ENCODE results near the gene RTF1. TPM values are rescaled to one million over a fixed set of nuclear protein-coding genes. Genes with fewer than 3 reads are reported as not detected.
A peak's percentile ranks its signal among the peaks of the same experiment; 100 is the strongest.
"Not testable (repeated sequence)": the region's sequence is repeated elsewhere in the genome, so short reads cannot be mapped to it uniquely, and the experiment has no call there.

Gene RTF1
- 24.2 and 41.8 TPM in 2 replicates for total RNA-seq (2014; rRNA removed; shearing (Covaris generic); ENCODE audit: low replicate concordance)

- DNase-seq (ENCODE audit: low read depth) = peak; percentile 85
- in situ Hi-C loops (cut with HindIII; ENCODE audit: low pct_unique_long_range_greater_than_20kb, low sequenced_read_pairs) = no loop called here
Observed at GRCh38 chr15:41416742-41417417, at the start of gene RTF1. RTF1 (plus strand) TSS chr15:41417095; CDS start chr15:41417116, 21 bp downstream.

GRCh38 chr15:41367418-41367817, 49.5 kb upstream of the RTF1 start:
- in situ Hi-C loops (cut with HindIII; ENCODE audit: low pct_unique_long_range_greater_than_20kb, low sequenced_read_pairs) = no loop called here
- no peak for DNase-seq (ENCODE audit: low read depth)

- in situ Hi-C loops (cut with HindIII; ENCODE audit: low pct_unique_long_range_greater_than_20kb, low sequenced_read_pairs) = no loop called here
Observed at GRCh38 chr15:41377978-41378377, 38.9 kb upstream of the RTF1 start.

GRCh38 chr15:41383974-41384749, 32.7 kb upstream of the RTF1 start:
- DNase-seq (ENCODE audit: low read depth); in situ Hi-C loops (cut with HindIII; ENCODE audit: low pct_unique_long_range_greater_than_20kb, low sequenced_read_pairs): not testable (repeated sequence)

More at GRCh38 chr15:41377978-41378377, 38.9 kb upstream of the RTF1 start:
- DNase-seq (ENCODE audit: low read depth) = no peak

GRCh38 chr15:41387646-41388045, 29.2 kb upstream of the RTF1 start:
- no peak for DNase-seq (ENCODE audit: low read depth)
- in situ Hi-C loops (cut with HindIII; ENCODE audit: low pct_unique_long_range_greater_than_20kb, low sequenced_read_pairs) = no loop called here

DNA sequence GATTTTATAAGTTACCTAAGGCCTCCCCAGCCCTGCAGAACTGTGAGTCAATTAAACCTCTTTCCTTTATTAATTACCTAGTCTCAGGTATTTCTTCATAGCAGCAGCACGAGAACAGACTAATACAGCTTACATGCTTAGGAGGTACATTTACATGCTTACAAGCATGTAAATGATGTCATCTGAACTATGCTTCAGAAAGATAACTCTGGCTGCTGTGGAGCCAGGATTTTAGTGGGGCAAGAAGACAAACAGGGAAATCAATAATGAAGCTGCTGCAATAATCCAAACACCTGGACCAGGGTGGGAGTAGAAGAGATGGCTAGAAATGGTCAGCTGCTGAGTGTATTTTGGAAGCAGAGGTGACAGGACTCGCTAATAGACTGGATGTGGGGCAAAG, 24.2 kb upstream of the RTF1 start:
- no peak for DNase-seq (ENCODE audit: low read depth)
- in situ Hi-C loops (cut with HindIII; ENCODE audit: low pct_unique_long_range_greater_than_20kb, low sequenced_read_pairs) = no loop called here

GRCh38 chr15:41394924-41395323, 22.0 kb upstream of the RTF1 start:
- DNase-seq (ENCODE audit: low read depth) = no peak
- in situ Hi-C loops (cut with HindIII; ENCODE audit: low pct_unique_long_range_greater_than_20kb, low sequenced_read_pairs) = no loop called here

DNA sequence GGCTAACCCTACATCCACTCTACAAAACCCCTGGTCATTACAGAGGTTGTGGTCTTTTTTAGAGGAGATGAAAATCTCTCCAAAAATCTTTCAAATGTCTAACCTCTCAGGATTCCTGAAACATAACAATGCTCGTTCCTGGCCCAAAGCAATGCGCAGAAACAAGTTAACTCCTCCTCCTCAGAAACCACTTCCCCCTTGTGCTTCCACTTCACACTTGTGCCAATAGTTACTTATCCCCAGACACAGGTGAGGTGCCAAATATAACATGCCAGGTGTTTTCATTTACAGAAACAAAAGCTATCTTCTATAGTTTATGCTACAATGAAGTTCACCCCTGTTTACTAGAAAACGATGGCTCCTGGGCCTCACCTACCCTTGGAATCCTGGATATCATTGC, 20.8 kb upstream of the RTF1 start:
- DNase-seq (ENCODE audit: low read depth) = no peak
- in situ Hi-C loops (cut with HindIII; ENCODE audit: low pct_unique_long_range_greater_than_20kb, low sequenced_read_pairs) = no loop called here

- in situ Hi-C loops (cut with HindIII; ENCODE audit: low pct_unique_long_range_greater_than_20kb, low sequenced_read_pairs) = no loop called here
- no peak for DNase-seq (ENCODE audit: low read depth)
Observed at GRCh38 chr15:41401904-41402267, 15.0 kb upstream of the RTF1 start.

GRCh38 chr15:41407341-41407740, 9.6 kb upstream of the RTF1 start:
- no peak for DNase-seq (ENCODE audit: low read depth)
- in situ Hi-C loops (cut with HindIII; ENCODE audit: low pct_unique_long_range_greater_than_20kb, low sequenced_read_pairs) = no loop called here

DNA sequence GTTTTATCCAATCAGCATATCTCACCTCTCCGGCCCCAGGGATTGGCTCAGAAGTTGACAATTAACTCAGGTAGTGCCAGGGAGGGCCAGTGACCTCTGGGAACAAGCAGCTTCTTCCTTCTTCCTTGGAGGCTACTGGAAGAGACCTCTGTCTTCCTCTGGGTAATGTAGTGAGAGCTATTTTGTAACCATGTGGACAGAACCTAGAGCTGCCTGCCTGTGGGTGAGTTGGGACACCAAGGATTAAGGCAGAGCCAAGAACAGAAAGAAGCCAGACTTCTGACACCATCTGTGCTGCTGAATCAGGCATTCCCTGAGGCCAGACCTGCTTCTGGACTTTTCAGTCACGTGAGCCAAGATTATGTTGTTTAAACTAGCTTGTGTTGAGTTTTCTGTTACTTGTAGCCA, 8.7 kb upstream of the RTF1 start:
- in situ Hi-C loops (cut with HindIII; ENCODE audit: low pct_unique_long_range_greater_than_20kb, low sequenced_read_pairs) = no loop called here

GRCh38 chr15:41411031-41411430, 5.9 kb upstream of the RTF1 start:
- DNase-seq (ENCODE audit: low read depth) = no peak
- in situ Hi-C loops (cut with HindIII; ENCODE audit: low pct_unique_long_range_greater_than_20kb, low sequenced_read_pairs) = no loop called here

More for the DNA sequence above, 8.7 kb upstream of the RTF1 start:
- no peak for DNase-seq (ENCODE audit: low read depth)

GRCh38 chr15:41411441-41411840, 5.5 kb upstream of the RTF1 start:
- in situ Hi-C loops (cut with HindIII; ENCODE audit: low pct_unique_long_range_greater_than_20kb, low sequenced_read_pairs) = no loop called here
- DNase-seq (ENCODE audit: low read depth) = no peak

GRCh38 chr15:41416128-41416741, 660 bp upstream of the RTF1 start:
- in situ Hi-C loops (cut with HindIII; ENCODE audit: low pct_unique_long_range_greater_than_20kb, low sequenced_read_pairs) = no loop called here
- DNase-seq (ENCODE audit: low read depth) = no peak

- in situ Hi-C loops (cut with HindIII; ENCODE audit: low pct_unique_long_range_greater_than_20kb, low sequenced_read_pairs) = no loop called here
- DNase-seq (ENCODE audit: low read depth) = peak; percentile 22
Observed at GRCh38 chr15:41417418-41418195, 712 bp downstream of the RTF1 start.

DNA sequence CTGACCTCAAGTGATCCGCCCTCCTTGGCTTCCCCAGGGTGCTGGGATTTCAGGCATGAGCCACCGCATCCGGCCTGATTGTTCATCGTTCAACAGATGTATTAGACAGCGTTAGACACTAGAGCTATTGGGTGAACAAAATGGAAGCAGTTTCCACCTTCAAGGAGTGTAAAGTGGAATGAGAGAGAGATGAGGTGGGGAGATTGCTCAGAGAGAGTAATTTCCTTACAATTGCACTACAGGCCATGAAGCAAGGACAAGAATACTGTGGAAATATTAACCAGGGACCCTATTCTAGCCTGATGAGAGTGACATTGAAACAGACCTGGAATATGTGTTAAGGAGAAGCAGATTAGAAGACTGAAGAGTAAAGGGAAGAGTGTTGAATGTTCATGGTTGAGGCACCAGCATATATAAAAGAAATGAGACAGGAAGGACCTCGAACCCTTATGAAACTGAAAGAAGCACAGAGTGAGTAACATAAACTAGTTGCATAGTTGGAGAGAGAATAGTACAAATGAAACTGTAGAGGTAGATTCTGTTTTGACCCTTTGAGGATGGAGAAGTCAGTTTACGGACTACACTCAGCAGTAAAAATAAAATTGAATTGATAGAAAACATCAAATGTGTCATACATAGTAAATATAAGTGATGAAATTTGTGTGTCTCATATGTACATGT, 7.2 kb downstream of the RTF1 start:
- DNase-seq (ENCODE audit: low read depth) = no peak
- in situ Hi-C loops (cut with HindIII; ENCODE audit: low pct_unique_long_range_greater_than_20kb, low sequenced_read_pairs) = no loop called here

DNA sequence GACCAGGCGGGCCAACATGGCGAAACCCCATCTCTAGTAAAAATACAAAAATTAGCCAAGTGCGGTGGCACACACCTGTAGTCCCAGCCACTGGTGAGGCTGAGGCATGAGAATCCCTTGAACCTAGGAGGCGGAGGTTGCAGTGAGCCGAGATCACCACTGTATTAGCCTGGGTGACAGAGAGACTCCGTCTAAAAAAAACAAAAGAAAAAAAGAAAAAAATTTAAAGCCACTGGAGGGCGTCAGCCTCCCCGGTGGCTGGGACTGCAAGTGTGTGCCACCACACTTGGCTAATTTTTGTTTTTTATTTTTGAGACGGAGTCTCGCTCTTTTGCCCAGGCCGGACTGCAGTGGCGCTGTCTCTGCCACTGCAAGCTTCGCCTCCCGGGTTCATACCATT, 7.9 kb downstream of the RTF1 start:
- in situ Hi-C loops (cut with HindIII; ENCODE audit: low pct_unique_long_range_greater_than_20kb, low sequenced_read_pairs) = no loop called here
- no peak for DNase-seq (ENCODE audit: low read depth)

- DNase-seq (ENCODE audit: low read depth); in situ Hi-C loops (cut with HindIII; ENCODE audit: low pct_unique_long_range_greater_than_20kb, low sequenced_read_pairs): not testable (repeated sequence)
Observed at GRCh38 chr15:41425907-41426306, 9.0 kb downstream of the RTF1 start.

All from Caki2 (cell line).